Measurements from ENCODE around the gene TRAPPC3. TPM values are rescaled to one million over a fixed set of nuclear protein-coding genes. Genes with fewer than 3 reads are reported as not detected.

The TRAPPC3 gene
- total and polyA plus RNA-seq, 9 of the 15 experiments (the other 6 are each of a cell fraction or from before 2014, with no cell fraction given), result 20.6 to 141 (median 112) TPM

DNA sequence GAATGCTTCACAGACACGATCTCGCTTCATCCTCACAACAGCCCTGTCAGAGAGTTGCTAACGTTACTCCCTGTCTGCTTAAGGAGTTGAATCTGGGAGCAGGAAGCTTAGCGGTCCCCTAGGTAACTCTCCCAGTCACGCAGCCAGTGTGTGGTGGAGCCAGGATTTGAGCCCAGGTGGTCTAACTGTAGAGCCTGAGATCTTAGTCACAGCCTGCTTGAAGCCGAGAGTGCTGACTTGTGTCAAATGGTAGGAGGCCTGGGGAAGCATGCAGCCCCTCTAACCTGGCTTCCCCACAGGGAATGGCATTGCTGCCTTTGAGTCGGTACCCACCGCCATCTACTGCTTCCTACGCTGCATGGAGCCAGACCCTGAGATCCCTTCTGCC, 56.5 kb downstream of the TRAPPC3 start:
- 95% methylated on average over 9 of the region's 9 CpGs for WGBS (ENCODE audit: insufficient coverage, low coverage, missing lambda C conversion rate)

More for the DNA sequence above, 56.5 kb downstream of the TRAPPC3 start:
- no peak overlapping the region for H3K9ac ChIP-seq (ENCODE audit: insufficient read depth in 1 of 2, low read depth in 2 of 2, low read length in 2 of 2)
- peaks cover 62% of the 10 kb centered on the region; the same call in 2 of the 3 replicates for H3K36me3 ChIP-seq (ENCODE audit: control insufficient read depth, insufficient read depth, low read length)
- in situ Hi-C loops (cut with MboI) (loop anchor here (5.0 kb wide), 1 partner anchor 95 kb away; no protein-coding TSS in a partner anchor), intact Hi-C loops (cut with micrococcal nuclease) (no loop called here)
- H2AFZ ChIP-seq (ENCODE audit: low read depth, low read length), result no peak overlapping the region
- H3K4me2 ChIP-seq (ENCODE audit: insufficient read depth, low read length), result no peak overlapping the region
- POLR2A ChIA-PET, result interaction anchor here (0.6 to 1.2 kb wide), 8 partner anchors 14 to 276 kb away, joined by 3 to 4 read pairs (median 4); no protein-coding TSS in a partner anchor
- TF ChIP-seq NFYB (IDR thresholded peaks at IDR 0.05; ENCODE audit: extremely low read depth, insufficient read length), result no peak
- TF ChIP-seq HMG20A (CRISPR knock-in tag; conservative IDR thresholded peaks at IDR 0.05), result no peak
- no peak for TF ChIP-seq POLR2G (IDR thresholded peaks at IDR 0.05; ENCODE audit: low read depth, low read length)
- no peak for TF ChIP-seq SMARCC2 (IDR thresholded peaks at IDR 0.05; ENCODE audit: low read depth)
- no peak for TF ChIP-seq SRSF7 (optimal IDR thresholded peaks at IDR 0.05; ENCODE audit: low read depth, low read length)
- TF ChIP-seq, protein P1, sequence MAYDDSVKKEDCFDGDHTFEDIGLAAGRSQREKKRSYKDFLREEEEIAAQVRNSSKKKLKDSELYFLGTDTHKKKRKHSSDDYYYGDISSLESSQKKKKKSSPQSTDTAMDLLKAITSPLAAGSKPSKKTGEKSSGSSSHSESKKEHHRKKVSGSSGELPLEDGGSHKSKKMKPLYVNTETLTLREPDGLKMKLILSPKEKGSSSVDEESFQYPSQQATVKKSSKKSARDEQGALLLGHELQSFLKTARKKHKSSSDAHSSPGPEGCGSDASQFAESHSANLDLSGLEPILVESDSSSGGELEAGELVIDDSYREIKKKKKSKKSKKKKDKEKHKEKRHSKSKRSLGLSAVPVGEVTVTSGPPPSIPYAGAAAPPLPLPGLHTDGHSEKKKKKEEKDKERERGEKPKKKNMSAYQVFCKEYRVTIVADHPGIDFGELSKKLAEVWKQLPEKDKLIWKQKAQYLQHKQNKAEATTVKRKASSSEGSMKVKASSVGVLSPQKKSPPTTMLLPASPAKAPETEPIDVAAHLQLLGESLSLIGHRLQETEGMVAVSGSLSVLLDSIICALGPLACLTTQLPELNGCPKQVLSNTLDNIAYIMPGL (CRISPR knock-in tag; IDR thresholded peaks at IDR 0.05), result no peak
- TF ChIP-seq ATF7 (IDR thresholded peaks at IDR 0.05), result no peak
- no peak for TF ChIP-seq TFAM (CRISPR knock-in tag; conservative IDR thresholded peaks at IDR 0.05)
- no peak for TF ChIP-seq MEF2A (IDR thresholded peaks at IDR 0.05; ENCODE audit: control insufficient read depth, low read depth, low read length)
- no peak for TF ChIP-seq ERF (CRISPR knock-in tag; IDR thresholded peaks at IDR 0.05)
- TF ChIP-seq NONO (IDR thresholded peaks at IDR 0.05; ENCODE audit: low read depth in 2 of 2, low read length in 1 of 2), result no peak
- TF ChIP-seq ZFP91 (CRISPR knock-in tag; IDR thresholded peaks at IDR 0.05), result no peak
- H3K27ac ChIP-seq (ENCODE audit: extremely low read depth, low read depth, low read length), result no peak overlapping the region
- peaks cover 15 to 31% of the 10 kb centered on the region in 2 experiments; a peak in 4 of 5 replicates for H3K4me1 ChIP-seq (replicated peaks in 1 of 2; ENCODE audit: control insufficient read depth in 2 of 2, insufficient read depth in 2 of 2, low read length in 2 of 2)
- H3K9me1 ChIP-seq (ENCODE audit: control insufficient read depth, insufficient read depth, low read length), result peaks cover 5% of the 10 kb centered on the region
- no peak for DNase-seq (ENCODE audit: extremely low read depth in 1 of 4, low spot score in 3 of 4)
- BruUV-seq (replicated peaks), result no TSS peak
- no peak for FAIRE-seq
- no peak for ATAC-seq
- peaks cover 21% of the 10 kb centered on the region for H3K79me2 ChIP-seq (ENCODE audit: control insufficient read depth, insufficient read depth, low read length)
- no peaks in the 10 kb centered on the region for H3K27me3 ChIP-seq (ENCODE audit: control insufficient read depth in 2 of 2, insufficient read depth in 2 of 2, low read length in 2 of 2)
- CTCF ChIA-PET (ENCODE audit: low intra/inter-chr PET ratio), result no interaction called here
- H3K4me3 ChIP-seq, result no peak overlapping the region
- H3K9me3 ChIP-seq (replicated peaks; ENCODE audit: control insufficient read depth, insufficient read depth, low read depth, low read length), result no peaks in the 10 kb centered on the region
- no peaks in the 10 kb centered on the region for H4K20me1 ChIP-seq (replicated peaks; ENCODE audit: control insufficient read depth, insufficient read depth, low read length)

All from K562 (cell line).